ENCODE measurements around the gene GLCE.

GRCh38 chr15:69134791-69135190 is 25.6 kb upstream of the GLCE start:
- no peak for TF ChIP-seq POLR2AphosphoS5 (IDR thresholded peaks at IDR 0.05; ENCODE audit: low read depth, low read length)
- TF ChIP-seq POLR2A (IDR thresholded peaks at IDR 0.05; ENCODE audit: low read depth, low read length), result no peak
- TF ChIP-seq PAX5 (IDR thresholded peaks at IDR 0.05; ENCODE audit: insufficient read depth, low read length, severe bottlenecking), result no peak
- TF ChIP-seq TAF1 (IDR thresholded peaks at IDR 0.05; ENCODE audit: low read depth, low read length), result no peak
